Measurements from ENCODE around the gene TSHZ2.

TSHZ2 gene

GRCh38 chr20:53175135-53175780 lies 203.1 kb downstream of the TSHZ2 start:
- no peak for DNase-seq

GRCh38 chr20:53176134-53176533 lies 204.0 kb downstream of the TSHZ2 start:
- no peak for DNase-seq

DNA sequence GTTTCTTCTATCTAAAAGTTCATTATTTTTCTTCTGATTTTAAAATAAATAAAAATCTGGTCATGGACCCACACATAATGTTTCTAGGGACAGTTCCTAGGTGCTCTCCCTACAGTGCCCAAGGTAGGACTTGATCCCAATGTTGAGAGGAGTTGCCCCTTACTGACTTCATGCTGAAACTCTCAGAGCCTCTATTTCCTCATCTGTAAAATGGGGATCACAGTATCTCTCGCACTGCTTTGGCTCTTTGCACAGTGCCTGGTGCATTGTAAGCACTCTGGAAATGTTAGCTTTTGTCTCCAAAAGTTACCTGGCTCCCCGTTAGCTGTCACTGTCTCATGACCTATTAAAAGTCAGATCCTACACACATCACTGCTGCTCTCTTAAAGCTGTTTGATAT lies 205.5 kb downstream of the TSHZ2 start:
- no peak for DNase-seq

- DNase-seq: no peak
Observed at GRCh38 chr20:53179749-53180148, 207.6 kb downstream of the TSHZ2 start.

DNA sequence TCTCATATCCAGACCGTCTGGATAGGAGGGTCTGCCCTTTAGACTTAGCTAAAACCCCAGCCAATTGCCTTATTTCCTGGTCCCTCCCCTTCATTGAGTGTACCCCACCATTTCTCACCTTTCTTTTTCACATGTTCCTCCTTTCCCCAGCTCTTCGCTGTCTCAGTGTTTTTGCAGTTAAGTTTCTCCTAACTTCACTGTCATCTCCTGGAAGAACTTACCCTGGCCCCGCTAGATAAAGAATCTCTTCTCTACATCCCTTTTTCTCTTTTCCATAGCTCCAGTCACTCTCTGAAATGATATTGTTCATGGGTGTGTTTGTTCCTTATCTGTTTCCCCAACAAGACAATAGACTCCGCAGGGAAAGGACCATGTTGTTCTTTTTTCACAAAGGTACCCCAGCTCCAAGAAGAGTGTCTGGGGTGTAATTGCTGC lies 208.8 kb downstream of the TSHZ2 start:
- no peak for DNase-seq

DNA sequence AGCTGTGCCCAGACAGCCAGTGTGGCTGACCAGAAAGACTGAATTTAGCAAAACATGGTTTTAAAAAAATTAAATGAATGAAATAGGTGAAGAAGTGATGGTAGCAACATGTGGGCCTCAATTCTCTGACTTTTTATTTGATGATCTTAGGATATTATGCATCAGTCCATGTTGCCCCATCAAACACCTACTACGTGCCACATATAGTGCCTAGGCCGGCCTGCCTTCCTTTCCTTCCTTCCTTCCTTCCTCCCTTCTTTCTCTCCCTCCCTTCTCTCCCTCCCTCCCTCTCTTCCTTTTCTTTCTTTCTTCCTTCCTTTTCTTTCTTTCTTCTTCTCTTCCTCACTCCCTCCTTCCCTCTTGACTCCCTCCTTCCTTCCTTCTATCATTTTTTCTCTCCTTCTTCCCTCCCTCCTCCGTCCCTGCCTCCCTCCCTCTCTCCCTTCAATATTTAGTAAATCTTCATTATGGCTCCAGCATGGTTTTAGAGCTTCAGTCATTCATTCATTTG lies 209.8 kb downstream of the TSHZ2 start:
- DNase-seq: no peak

DNA sequence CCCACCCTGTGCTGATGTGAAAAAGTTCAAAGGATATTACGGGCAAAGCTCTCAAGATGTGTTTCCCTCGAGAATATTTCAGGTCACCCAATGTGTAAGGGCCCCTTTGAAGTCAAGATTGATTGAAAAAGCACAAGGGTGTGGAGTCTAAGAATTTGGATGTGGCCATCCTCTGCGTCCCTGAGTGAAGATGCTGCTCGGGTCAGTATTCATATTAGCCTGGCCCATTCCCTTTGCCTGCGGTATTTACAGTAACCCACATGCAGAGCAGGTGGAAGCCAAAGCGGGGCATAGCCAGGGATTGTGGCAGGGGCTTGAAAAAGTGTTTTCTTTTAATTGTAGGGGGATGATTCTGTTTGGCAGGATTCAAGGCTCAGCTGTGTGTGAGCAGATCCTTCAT lies 211.0 kb downstream of the TSHZ2 start:
- no peak for DNase-seq

GRCh38 chr20:53186635-53187034 lies 214.5 kb downstream of the TSHZ2 start:
- no peak for DNase-seq

- DNase-seq: peak; percentile 15
Observed at GRCh38 chr20:53187392-53188068, 215.4 kb downstream of the TSHZ2 start.

DNA sequence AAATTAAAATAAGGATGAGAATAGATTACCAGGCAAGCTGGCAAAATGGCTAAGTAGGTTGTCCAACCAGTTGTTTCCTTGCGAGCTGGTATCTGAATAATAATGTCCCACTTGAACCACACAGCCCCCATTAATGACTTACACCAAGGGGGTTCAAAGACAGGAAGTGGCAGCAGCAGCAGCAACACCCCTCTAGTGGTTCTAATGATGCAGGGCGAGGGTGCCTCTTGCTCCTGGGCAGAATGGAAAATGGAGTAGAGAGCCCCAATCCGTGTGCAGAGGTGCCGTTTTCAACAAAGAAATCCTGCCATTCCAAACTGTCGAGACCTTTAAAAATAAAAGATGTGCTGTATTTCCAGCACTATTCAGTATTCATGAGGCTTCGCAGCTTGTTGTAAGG lies 218.1 kb downstream of the TSHZ2 start:
- no peak for DNase-seq

GRCh38 chr20:53191957-53192356 lies 219.8 kb downstream of the TSHZ2 start:
- no peak for DNase-seq

- no peak for DNase-seq
Observed at GRCh38 chr20:53194306-53195290, 222.4 kb downstream of the TSHZ2 start.

- DNase-seq: peak; percentile 69
Observed at GRCh38 chr20:53195876-53196610, 223.9 kb downstream of the TSHZ2 start.

GRCh38 chr20:53201588-53201987 lies 229.4 kb downstream of the TSHZ2 start:
- DNase-seq: no peak

DNA sequence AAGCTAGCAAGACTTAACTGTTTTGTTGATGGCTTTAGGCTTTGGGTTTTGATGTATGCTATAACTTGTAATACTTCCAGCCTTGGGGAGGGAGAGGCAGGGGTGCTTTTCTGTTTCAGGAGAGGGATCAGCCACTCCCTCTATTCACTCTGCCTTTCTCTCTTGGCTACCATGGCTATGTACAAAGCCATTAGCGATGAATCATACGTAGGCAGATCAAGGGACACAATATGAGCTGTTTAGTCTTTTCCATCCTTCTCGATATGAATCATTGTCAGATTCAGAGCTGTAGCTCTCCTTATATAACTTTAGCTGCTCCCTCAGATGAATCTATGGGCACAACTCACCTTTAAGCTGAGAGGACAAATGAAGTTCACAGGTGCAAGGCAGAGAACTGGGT lies 230.6 kb downstream of the TSHZ2 start:
- DNase-seq: peak; percentile 27

DNA sequence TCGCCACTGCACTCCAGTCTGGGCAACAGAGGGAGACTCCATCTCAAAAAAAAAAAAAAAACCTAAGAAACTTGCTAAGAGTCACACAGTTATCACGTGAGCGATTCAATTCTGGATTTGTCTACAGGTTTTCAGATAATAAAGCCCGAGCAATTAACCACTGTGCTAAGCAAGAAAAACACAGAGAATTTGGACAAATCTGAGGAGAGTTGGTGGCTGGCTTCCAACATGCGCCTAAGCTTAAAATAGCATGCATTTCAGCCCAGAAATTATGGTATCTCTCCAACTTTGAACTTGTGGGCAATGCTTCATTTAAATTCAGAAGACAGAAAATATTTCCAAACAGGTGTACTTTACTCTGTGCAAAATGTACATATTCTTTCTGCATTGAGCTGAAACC lies 232.9 kb downstream of the TSHZ2 start:
- DNase-seq: no peak

- DNase-seq: no peak
Observed at GRCh38 chr20:53208110-53208832, 236.1 kb downstream of the TSHZ2 start.

- DNase-seq: no peak
Observed at GRCh38 chr20:53210041-53210440, 237.9 kb downstream of the TSHZ2 start.

- no peak for DNase-seq
Observed at GRCh38 chr20:53210931-53211330, 238.8 kb downstream of the TSHZ2 start.

DNA sequence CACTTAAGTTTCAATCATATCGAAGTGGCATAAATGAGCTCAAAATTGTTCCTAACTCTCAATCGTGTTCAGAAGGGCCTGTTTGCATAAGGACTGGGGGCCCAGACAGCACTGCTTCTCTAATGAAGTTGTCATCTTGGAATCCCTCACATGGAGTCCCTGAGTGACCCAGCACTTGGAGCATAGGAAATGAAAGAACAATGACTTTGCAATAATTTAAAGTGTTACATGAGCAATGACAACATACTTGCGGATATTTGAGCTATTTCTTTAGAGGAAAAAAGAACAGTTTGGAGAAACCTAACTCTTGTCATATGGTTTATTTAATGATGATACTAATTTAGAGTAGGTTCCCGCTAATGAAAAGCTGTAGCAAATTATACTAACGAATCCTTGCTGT lies 239.9 kb downstream of the TSHZ2 start:
- DNase-seq: peak; percentile 34

DNA sequence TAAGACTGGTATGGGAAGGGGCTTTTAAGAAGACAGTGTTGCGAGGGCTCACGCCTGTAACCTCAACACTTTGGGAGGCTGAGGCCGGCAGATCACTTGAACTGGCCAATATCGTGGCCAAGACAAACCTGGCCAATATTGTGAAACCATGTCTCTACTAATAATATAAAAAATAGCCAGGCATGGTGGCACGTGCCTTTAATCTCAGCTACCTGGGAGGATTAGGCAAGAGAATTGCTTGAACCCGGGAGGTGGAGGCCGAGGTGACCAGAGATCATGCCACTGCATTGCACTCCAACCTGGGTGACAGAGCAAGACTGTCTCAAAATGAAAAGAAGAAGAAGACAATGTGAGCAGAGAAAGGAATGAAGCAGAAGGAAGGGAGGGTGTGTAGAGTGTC lies 242.2 kb downstream of the TSHZ2 start:
- no peak for DNase-seq

- no peak for DNase-seq
Observed at GRCh38 chr20:53215166-53215565, 243.0 kb downstream of the TSHZ2 start.
